T-helper 9 cell (primary cell): Measurements from ENCODE around the gene HUNK.
A peak's percentile ranks its signal among the peaks of the same experiment; 100 is the strongest.

Experiments used
- DNase-seq: peaks from one replicate; pipeline ENCODE4 v3.0.0-alpha.2; 2020

The HUNK gene

DNA sequence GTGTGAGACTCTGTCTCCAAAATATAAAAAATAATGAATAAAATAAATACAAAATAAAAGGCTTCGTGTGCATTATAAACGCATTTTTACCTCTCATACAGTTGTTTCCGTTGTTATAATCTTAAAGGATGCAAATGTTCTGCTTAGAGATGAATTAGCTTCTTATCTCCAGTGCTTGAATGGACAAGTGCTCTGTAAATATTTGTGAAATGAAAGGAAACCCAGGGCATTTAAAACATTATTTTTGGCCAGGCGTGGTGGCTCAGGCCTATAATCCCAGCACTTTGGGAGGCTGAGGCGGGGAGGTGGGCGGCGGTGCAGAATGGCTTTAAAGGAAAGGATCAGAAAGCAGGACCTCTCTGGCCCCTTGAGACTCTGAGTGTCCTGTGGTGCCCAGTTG lies 94.5 kb downstream of the HUNK start:
- DNase-seq, result no peak

GRCh38 chr21:31972622-31973021 lies 99.8 kb downstream of the HUNK start:
- DNase-seq, result no peak

DNA sequence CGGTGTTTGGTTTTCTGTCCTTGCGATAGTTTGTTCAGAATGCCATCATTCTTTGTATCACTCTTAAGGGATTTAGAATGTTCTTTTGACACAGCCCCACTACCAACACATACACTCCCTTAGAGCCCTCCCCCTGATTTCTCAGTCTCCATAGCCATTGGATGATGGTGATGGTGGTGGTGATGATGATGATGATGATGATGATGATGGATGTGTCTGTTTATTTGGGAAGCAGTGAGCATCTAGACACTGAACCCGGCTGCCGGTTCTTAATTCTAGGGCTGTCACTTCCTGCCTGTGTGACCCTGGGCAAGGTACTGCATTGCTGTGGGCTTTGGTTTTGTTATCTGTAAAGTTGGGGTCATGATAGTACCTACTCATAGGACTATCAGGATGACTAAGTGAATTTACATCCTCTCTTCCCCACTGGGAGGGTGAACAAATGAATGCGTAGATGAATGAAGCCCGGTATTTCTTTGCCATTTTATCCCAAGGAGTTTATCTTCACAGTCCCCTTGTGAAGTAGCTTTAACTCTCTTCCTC lies 100.7 kb downstream of the HUNK start:
- no peak for DNase-seq

- peak; percentile 6 for DNase-seq
These were observed 101.7 kb downstream of the HUNK start for GRCh38 chr21:31974454-31974985.

GRCh38 chr21:31975491-31975890 lies 102.7 kb downstream of the HUNK start:
- DNase-seq, result no peak

DNA sequence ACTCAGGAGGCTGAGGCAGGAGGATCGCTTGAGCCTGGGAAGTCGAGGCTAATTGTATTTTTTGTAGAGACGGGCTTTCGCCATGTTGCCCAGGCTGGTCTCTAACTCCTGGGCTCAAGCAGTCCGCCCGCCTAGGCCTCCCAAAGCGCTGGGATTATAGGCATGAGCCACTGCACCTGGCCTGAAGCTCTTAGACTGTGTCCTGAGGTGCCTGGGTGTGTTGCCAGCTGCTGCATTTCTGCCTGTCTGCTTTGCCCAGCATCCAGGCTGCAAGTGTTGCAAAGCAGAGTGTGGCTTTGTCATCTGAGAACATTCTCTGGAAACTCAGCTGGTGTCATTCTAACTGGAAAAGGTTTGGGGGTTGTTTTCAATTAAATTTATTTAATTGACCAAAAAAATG lies 105.0 kb downstream of the HUNK start:
- DNase-seq, result no peak

DNA sequence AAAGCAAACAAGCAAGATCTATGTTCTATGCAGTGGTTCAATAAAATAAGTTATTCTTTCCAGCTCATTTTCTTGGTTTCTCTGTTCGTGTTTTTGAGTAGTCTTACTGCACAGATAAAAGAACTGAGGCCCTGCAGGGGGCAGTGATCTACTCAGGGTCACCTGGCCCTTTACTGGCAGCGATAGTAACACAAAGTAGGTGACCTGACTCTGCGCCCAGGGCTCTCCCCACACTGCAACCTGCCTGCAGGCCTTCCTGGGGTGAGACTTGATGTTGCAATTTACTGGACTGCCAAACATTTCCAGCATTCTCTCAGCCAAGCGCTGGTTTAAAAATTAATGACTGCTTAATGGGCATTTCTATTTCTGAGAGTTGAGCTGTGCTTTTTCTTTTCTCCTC lies 110.3 kb downstream of the HUNK start:
- DNase-seq, result no peak

GRCh38 chr21:31983554-31983953 lies 110.7 kb downstream of the HUNK start:
- no peak for DNase-seq

DNA sequence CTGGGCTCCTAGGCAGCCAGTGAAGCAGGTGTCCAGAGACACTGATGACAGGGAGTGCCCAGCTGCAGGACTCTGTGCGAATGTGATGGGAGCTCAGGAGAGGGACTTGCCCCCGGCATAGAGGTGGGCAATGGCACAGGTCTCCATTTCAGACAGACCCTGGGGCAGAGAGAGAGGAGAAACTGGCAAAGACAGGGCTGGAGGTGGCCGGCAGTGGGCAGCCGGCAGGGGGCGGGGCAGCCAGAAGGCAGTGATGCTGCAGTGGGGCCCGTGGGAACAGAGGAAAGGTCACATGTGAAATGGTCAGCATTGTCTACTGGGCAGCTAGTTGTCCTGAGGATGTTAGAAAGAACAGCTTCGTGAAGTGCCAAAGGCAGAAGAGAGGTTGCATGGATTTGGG lies 112.6 kb downstream of the HUNK start:
- DNase-seq, result no peak

GRCh38 chr21:31986035-31986856 lies 113.4 kb downstream of the HUNK start:
- no peak for DNase-seq

DNA sequence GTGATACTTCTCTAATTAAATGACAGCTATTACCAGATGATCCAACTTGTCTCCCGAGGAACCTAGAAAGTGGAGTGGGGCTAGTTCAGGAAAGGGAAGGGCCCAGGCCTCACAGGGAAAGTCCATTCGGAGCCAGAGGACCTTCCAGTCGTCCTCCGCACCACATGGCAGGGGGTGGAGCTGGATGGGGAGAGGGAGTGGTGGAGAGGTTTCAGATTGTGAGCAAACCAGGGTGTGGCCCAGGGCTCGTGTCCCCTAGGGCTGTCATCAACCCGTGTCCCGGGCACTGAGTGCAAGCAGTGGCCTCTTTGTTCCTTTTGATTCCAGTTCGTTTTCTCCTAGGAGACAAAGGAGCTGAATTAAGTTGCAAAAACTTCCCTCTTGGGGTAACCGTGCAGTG lies 114.9 kb downstream of the HUNK start:
- no peak for DNase-seq

GRCh38 chr21:31988492-31989290 lies 115.9 kb downstream of the HUNK start:
- DNase-seq, result no peak

DNA sequence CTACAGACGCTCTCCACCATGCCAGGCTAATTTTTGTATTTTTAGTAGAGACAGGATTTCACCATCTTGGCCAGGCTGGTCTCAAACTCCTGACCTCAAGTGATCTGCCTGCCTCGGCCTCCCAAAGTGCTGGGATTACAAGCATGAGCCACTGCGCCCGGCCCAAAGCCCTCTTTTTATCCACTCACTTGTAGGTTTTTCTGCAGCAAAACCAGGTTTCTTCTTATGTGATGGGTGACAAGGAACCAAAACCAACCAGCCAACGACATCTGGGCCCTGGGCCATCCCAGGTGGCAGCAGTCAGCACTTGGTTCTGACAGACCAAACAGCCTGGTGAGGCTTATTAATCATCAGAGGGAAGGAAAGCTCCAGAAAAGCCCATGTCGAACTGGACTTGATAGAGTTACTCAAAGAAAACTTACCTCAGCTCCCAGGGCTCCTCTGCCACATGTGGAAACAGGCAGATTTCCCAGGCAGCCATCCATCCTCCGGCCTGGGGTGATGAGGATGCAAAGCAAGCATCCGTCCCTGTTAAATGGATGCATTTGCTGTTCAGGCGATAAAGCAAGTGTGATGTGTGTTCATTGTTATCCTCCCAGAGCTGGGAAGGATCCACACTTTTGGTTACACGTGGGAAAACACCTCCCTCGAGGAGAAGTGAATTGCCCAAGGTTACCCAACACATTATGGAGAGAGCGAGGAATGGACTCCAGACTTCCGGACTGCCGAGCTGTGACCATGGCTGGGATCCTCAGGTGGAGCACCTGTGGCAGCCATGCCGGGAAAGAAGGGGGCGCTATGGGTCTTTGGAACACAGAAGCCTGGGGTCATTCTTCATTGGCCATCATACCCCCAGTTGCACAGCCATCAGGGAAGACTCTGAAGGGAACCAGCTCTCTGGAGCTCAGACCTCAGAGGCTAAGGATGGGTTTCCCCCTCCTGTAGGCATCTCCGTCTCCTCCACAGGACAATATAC lies 118.8 kb downstream of the HUNK start:
- DNase-seq, result no peak

DNA sequence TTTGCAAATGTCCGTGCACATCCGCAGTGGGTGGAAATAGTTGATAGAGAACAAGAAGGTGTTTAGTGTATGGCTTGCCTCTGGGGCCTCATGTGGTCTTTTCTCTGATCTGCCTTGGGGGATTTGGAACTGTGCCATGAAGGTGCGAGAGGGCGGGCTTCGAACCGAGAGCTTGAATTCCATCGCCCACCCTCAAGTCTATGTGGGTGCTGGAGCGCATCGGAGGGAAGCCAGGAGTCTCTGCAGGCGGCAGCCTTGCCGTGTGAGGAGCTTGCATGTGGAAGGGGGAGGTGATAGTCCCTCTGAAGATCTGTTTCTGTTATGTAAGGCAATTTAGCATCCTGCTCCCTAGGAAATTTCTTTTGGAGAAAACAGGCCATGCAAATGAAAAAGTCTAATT lies 119.6 kb downstream of the HUNK start:
- no peak for DNase-seq

- DNase-seq, result no peak
These were observed 121.3 kb downstream of the HUNK start for GRCh38 chr21:31993826-31994825.

GRCh38 chr21:31997191-31997590 lies 124.4 kb downstream of the HUNK start:
- no peak for DNase-seq

DNA sequence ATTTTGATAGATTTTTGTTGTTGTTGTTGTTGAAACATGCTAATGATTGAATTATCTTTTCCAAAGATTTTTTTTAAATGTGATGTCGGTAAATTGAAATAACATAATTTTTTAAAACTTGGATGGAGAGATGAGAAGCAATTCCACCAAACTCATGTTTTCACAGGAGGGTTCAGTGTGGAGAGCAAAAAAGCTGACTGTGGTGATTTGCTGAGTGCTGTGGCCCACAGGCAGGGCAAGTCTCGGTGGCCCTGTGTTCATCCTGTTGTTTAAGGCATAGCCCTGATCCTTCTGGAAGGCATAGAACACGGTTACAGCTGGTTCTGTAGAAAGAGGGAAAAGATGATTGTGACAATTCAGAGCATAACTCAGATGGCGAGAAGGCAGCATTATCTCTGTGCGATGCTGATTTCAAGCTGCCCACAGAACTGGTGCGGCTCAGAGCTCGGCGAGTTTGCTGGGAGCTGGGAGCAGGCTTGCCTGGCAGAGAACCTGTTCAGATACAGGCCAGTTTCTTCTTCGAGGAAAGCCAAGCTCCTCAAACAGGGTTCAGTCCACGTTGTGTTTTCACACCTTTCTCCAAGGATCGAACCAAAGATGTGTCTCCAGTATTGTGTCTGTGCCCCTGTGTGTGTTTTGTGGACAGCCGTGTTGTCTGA lies 127.1 kb downstream of the HUNK start:
- no peak for DNase-seq

- DNase-seq, result no peak
These were observed 128.6 kb downstream of the HUNK start for GRCh38 chr21:32001390-32001789.

DNA sequence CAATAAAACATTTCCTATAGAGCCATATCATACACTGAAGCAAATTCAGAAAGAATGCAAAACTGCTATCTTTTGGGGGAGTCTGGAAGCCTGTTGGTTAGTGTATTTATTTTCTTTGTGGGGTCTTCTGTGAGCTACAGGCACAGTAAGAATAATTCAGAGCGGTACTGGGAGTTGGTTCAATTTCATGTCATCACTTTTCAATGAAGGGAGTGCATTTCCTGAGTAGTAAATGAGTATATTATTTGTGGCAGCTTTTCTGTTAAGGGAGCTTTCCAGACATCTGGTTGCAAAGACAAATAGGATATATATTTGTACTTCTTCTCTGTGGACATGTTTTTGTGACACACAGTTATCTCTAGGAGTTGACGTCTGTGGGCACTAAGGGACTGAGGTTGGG lies 130.6 kb downstream of the HUNK start:
- no peak for DNase-seq

DNA sequence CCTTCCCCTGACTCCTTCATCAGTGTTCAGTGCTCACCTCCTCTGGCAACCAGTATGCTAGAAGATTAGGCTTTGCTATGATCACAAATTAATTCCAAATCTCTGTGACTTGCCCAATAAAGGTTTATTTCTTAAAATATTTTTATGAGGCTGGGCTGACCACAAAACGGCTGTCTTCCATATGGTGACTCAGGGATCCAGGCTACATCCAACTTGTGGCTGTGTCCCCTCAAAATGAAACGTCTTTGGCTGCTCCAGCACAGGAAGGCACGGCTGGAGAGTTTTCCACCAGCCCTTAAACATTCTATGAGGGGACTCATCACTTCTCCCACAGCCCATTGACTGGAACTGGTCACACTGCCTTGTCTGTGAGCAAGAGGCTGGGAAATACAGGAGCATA lies 131.5 kb downstream of the HUNK start:
- DNase-seq, result no peak

DNA sequence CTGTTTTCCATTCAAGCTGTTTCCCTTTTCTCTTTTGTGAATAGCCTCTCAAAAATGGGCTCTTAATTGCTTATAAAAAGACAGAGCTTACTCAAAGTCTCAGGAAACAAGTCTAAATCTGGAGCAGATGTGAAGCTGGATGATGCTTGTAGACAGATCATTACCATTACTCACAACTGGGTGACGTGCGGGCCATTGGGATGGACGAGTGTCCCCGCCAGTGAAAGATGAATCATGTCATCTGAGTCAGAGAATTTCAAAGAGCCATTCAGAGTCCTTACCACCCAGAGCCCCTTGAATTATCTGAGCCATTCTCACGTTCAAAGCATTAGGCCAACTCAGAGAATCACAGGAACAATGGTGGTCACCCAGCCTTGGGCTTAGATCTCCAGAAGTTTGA lies 134.6 kb downstream of the HUNK start:
- no peak for DNase-seq
